Mesenchymal stem cell (in vitro differentiated cells and primary cell): Measurements from ENCODE around the gene SPOCK2.

Source experiments
- DNase-seq: peaks from one replicate; pipeline ENCODE4 v3.0.0-alpha.2; 2013
- H2AFZ ChIP-seq: one replicate; pipeline ENCODE4 v1.6.1; 2013; ENCODE audit warnings: low read depth, mild to moderate bottlenecking, control low read depth, inconsistent platforms, low read length, moderate library complexity
- H2AK5ac ChIP-seq: 2 replicates; pipeline ENCODE4 v1.6.1; 2013; ENCODE audit warnings: low read length, moderate library complexity, mild to moderate bottlenecking, inconsistent platforms; ENCODE audit not compliant: severe bottlenecking
- H2BK120ac ChIP-seq: one replicate; pipeline ENCODE4 v1.6.1; 2013; ENCODE audit warnings: low read depth, mild to moderate bottlenecking, inconsistent platforms, low read length, moderate library complexity
- H2BK12ac ChIP-seq, 2 experiments: one replicate each; pipeline ENCODE4 v1.6.1; 2013; ENCODE audit warnings: inconsistent platforms in 2 of 2, low read length in 2 of 2, mild to moderate bottlenecking in 2 of 2, moderate library complexity in 2 of 2, control low read depth in 1 of 2
- H2BK15ac ChIP-seq: one replicate; pipeline ENCODE4 v1.6.1; 2013; ENCODE audit warnings: mild to moderate bottlenecking, low read depth, inconsistent platforms; ENCODE audit not compliant: poor library complexity, severe bottlenecking
- H2BK5ac ChIP-seq: 2 replicates; pipeline ENCODE4 v1.6.1; 2013; ENCODE audit warnings: low read depth, mild to moderate bottlenecking, low read length, control low read depth, inconsistent platforms; ENCODE audit not compliant: poor library complexity, severe bottlenecking
- H3K14ac ChIP-seq, 2 experiments: one replicate each; pipeline ENCODE4 v1.6.1; 2013; ENCODE audit warnings: inconsistent platforms in 2 of 2, low read length in 2 of 2, control low read depth in 1 of 2, mild to moderate bottlenecking in 1 of 2, moderate library complexity in 1 of 2
- H3K18ac ChIP-seq, 2 experiments: one replicate each; pipeline ENCODE4 v1.6.1; 2013; ENCODE audit warnings: inconsistent platforms in 2 of 2, low read length in 2 of 2, control low read depth in 1 of 2, low read depth in 1 of 2, mild to moderate bottlenecking in 1 of 2
- H3K23ac ChIP-seq, 2 experiments: one replicate each; pipeline ENCODE4 v1.6.1; 2013; ENCODE audit warnings: inconsistent platforms in 2 of 2, low read length in 2 of 2, mild to moderate bottlenecking in 2 of 2, moderate library complexity in 2 of 2, control low read depth in 1 of 2
- H3K27ac ChIP-seq: 2 replicates; pipeline ENCODE4 v1.5.1; 2013; ENCODE audit warnings: mild to moderate bottlenecking, moderate library complexity, low read length, control low read depth, inconsistent platforms; ENCODE audit not compliant: poor library complexity, severe bottlenecking
- H3K27me3 ChIP-seq, 2 experiments: 2 replicates each; pipeline versions ENCODE4 v1.6.1 to v1.7.0; 2013; ENCODE audit warnings: low read length in 2 of 2, mild to moderate bottlenecking in 2 of 2, moderate library complexity in 2 of 2, control low read depth in 1 of 2, inconsistent platforms in 1 of 2; ENCODE audit not compliant: control insufficient read depth in 1 of 2, insufficient read depth in 1 of 2
- H3K36me3 ChIP-seq, 2 experiments: 2 replicates each; pipeline versions ENCODE4 v1.6.1 to v1.7.0; 2013; ENCODE audit warnings: low read length in 2 of 2, control low read depth in 1 of 2, inconsistent platforms in 1 of 2, low read depth in 1 of 2, mild to moderate bottlenecking in 1 of 2; ENCODE audit not compliant: insufficient read depth in 2 of 2, control insufficient read depth in 1 of 2
- H3K4ac ChIP-seq, 2 experiments: one replicate each; pipeline ENCODE4 v1.6.1; 2013; ENCODE audit warnings: inconsistent platforms in 2 of 2, low read length in 2 of 2, mild to moderate bottlenecking in 2 of 2, moderate library complexity in 2 of 2, control low read depth in 1 of 2, low read depth in 1 of 2
- H3K4me1 ChIP-seq: 2 replicates; pipeline ENCODE4 v1.6.1; 2013; ENCODE audit warnings: low read depth, low read length, control low read depth; ENCODE audit not compliant: control insufficient read depth, insufficient read depth
- H3K4me2 ChIP-seq: 2 replicates; pipeline ENCODE4 v1.6.1; 2013; ENCODE audit warnings: low read length, mild to moderate bottlenecking, inconsistent platforms; ENCODE audit not compliant: poor library complexity, severe bottlenecking
- H3K4me3 ChIP-seq, 2 experiments: 2 replicates each; pipeline versions ENCODE4 v1.5.1 to v1.7.0; 2013; ENCODE audit warnings: low read length in 2 of 2, mild to moderate bottlenecking in 2 of 2, control low read depth in 1 of 2, low read depth in 1 of 2; ENCODE audit not compliant: insufficient read depth in 1 of 2
- H3K79me1 ChIP-seq: replicated peaks from 2 replicates; pipeline ENCODE4 v1.6.1; 2013; ENCODE audit warnings: mild to moderate bottlenecking, control low read depth, low read length, inconsistent platforms; ENCODE audit not compliant: poor library complexity, severe bottlenecking
- H3K9ac ChIP-seq: 2 replicates; pipeline ENCODE4 v1.7.0; 2013; ENCODE audit warnings: mild to moderate bottlenecking, low read length, moderate library complexity
- H3K9me3 ChIP-seq: 2 replicates; pipeline ENCODE4 v1.7.0; 2013; ENCODE audit warnings: mild to moderate bottlenecking, low read length; ENCODE audit not compliant: control insufficient read depth
- H4K8ac ChIP-seq: one replicate; pipeline ENCODE4 v1.6.1; 2013; ENCODE audit warnings: inconsistent platforms, mild to moderate bottlenecking, low read length, moderate library complexity
- H4K91ac ChIP-seq: one replicate; pipeline ENCODE4 v1.6.1; 2013; ENCODE audit warnings: mild to moderate bottlenecking, low read length, inconsistent platforms
- WGBS: methylation state at CpG from one replicate; pipeline ENCODE4 v1.1.7; 2013; ENCODE audit warnings: mixed read lengths; 5-methylcytosine and 5-hydroxymethylcytosine counted together

The SPOCK2 gene

GRCh38 chr10:72044417-72045041 lies 43.8 kb downstream of the SPOCK2 start:
- H2BK120ac ChIP-seq: no peak overlapping the region
- H4K8ac ChIP-seq: peak overlapping the region; percentile 97
- DNase-seq: no peak
- H3K27me3 ChIP-seq: peaks cover 0 to 5% of the 10 kb centered on the region in 2 experiments
- H2AFZ ChIP-seq: peak overlapping the region; percentile 64
- peak overlapping the region; percentile 59 to 77 for H3K18ac ChIP-seq
- H3K4ac ChIP-seq: peak overlapping the region; percentile 17 to 91
- peaks cover 6% of the 10 kb centered on the region for H3K9me3 ChIP-seq
- no peak overlapping the region for H2BK5ac ChIP-seq
- no peak overlapping the region for H3K4me3 ChIP-seq
- peak overlapping the region; percentile 90 for H4K91ac ChIP-seq
- peak overlapping the region in 1 of 2 experiments; percentile 44 for H3K14ac ChIP-seq
- H3K23ac ChIP-seq: no peak overlapping the region
- H2BK15ac ChIP-seq: peak overlapping the region; percentile 73
- peak overlapping the region; percentile 70 to 72 for H2BK12ac ChIP-seq
- no peak overlapping the region for H3K9ac ChIP-seq
- no peaks in the 10 kb centered on the region for H3K79me1 ChIP-seq
- H3K4me1 ChIP-seq: peaks cover 10% of the 10 kb centered on the region
- H3K4me2 ChIP-seq: no peak overlapping the region
- no peak overlapping the region for H3K27ac ChIP-seq
- H2AK5ac ChIP-seq: no peak overlapping the region
- whole genome bisulfite sequencing: 67% methylated on average over 17 of the region's 17 CpGs
- H3K36me3 ChIP-seq: no peaks in the 10 kb centered on the region

GRCh38 chr10:72043016-72043834 lies 45.1 kb downstream of the SPOCK2 start:
- 87% methylated on average over 10 of the region's 10 CpGs for WGBS
- peak overlapping the region in 1 of 2 experiments; percentile 74 for H3K23ac ChIP-seq
- H3K4me1 ChIP-seq: peaks cover 10% of the 10 kb centered on the region
- H3K4ac ChIP-seq: no peak overlapping the region
- H3K4me3 ChIP-seq: no peak overlapping the region
- no peak overlapping the region for H3K27ac ChIP-seq
- DNase-seq: no peak
- H4K91ac ChIP-seq: no peak overlapping the region
- H2BK5ac ChIP-seq: no peak overlapping the region
- no peak overlapping the region for H2BK15ac ChIP-seq
- H2BK12ac ChIP-seq: peak overlapping the region in 1 of 2 experiments; percentile 32
- H3K79me1 ChIP-seq: no peaks in the 10 kb centered on the region
- no peaks in the 10 kb centered on the region for H3K36me3 ChIP-seq
- H3K14ac ChIP-seq: no peak overlapping the region
- no peak overlapping the region for H4K8ac ChIP-seq
- peaks cover 0 to 5% of the 10 kb centered on the region in 2 experiments for H3K27me3 ChIP-seq
- no peak overlapping the region for H2AK5ac ChIP-seq
- H3K9ac ChIP-seq: no peak overlapping the region
- no peak overlapping the region for H2AFZ ChIP-seq
- peak overlapping the region in 1 of 2 experiments; percentile 21 for H3K18ac ChIP-seq
- no peak overlapping the region for H2BK120ac ChIP-seq
- H3K4me2 ChIP-seq: no peak overlapping the region
- H3K9me3 ChIP-seq: peaks cover 6% of the 10 kb centered on the region

- H2AK5ac ChIP-seq: no peak overlapping the region
- no peaks in the 10 kb centered on the region for H3K36me3 ChIP-seq
- H2BK12ac ChIP-seq: peak overlapping the region in 1 of 2 experiments; percentile 21
- H3K27me3 ChIP-seq: peaks cover 0 to 5% of the 10 kb centered on the region in 2 experiments
- DNase-seq: no peak
- H3K4me2 ChIP-seq: no peak overlapping the region
- 87% methylated on average over 6 of the region's 6 CpGs for WGBS
- no peak overlapping the region for H2BK120ac ChIP-seq
- H3K18ac ChIP-seq: peak overlapping the region in 1 of 2 experiments; percentile 61
- no peak overlapping the region for H3K4me3 ChIP-seq
- H3K9ac ChIP-seq: no peak overlapping the region
- H3K4ac ChIP-seq: peak overlapping the region in 1 of 2 experiments; percentile 15
- no peaks in the 10 kb centered on the region for H3K79me1 ChIP-seq
- H4K91ac ChIP-seq: peak overlapping the region; percentile 43
- no peak overlapping the region for H3K14ac ChIP-seq
- no peak overlapping the region for H4K8ac ChIP-seq
- peaks cover 2% of the 10 kb centered on the region for H3K9me3 ChIP-seq
- peak overlapping the region in 1 of 2 experiments; percentile 34 for H3K23ac ChIP-seq
- no peak overlapping the region for H2BK15ac ChIP-seq
- no peak overlapping the region for H2BK5ac ChIP-seq
- H3K4me1 ChIP-seq: peaks cover 10% of the 10 kb centered on the region
- H2AFZ ChIP-seq: no peak overlapping the region
- H3K27ac ChIP-seq: no peak overlapping the region
Measured at GRCh38 chr10:72041491-72041890, 46.9 kb downstream of the SPOCK2 start.

- no peak overlapping the region for H3K4ac ChIP-seq
- H3K36me3 ChIP-seq: no peaks in the 10 kb centered on the region
- no peak overlapping the region for H3K4me2 ChIP-seq
- no peak overlapping the region for H3K27ac ChIP-seq
- DNase-seq: no peak
- H2BK15ac ChIP-seq: no peak overlapping the region
- H2BK120ac ChIP-seq: no peak overlapping the region
- peak overlapping the region; percentile 32 for H3K9ac ChIP-seq
- H2BK5ac ChIP-seq: no peak overlapping the region
- H2AFZ ChIP-seq: no peak overlapping the region
- H3K4me1 ChIP-seq: peaks cover 16% of the 10 kb centered on the region
- H2AK5ac ChIP-seq: no peak overlapping the region
- no peaks in the 10 kb centered on the region for H3K79me1 ChIP-seq
- no peak overlapping the region for H3K14ac ChIP-seq
- H3K9me3 ChIP-seq: no peaks in the 10 kb centered on the region
- peak overlapping the region in 1 of 2 experiments; percentile 6 for H3K18ac ChIP-seq
- no peak overlapping the region for H3K23ac ChIP-seq
- H4K8ac ChIP-seq: no peak overlapping the region
- no peak overlapping the region for H3K4me3 ChIP-seq
- peak overlapping the region in 1 of 2 experiments; percentile 29 for H2BK12ac ChIP-seq
- H3K27me3 ChIP-seq: peaks cover 0 to 5% of the 10 kb centered on the region in 2 experiments
- whole genome bisulfite sequencing: 77% methylated on average over 9 of the region's 9 CpGs
- H4K91ac ChIP-seq: no peak overlapping the region
Measured at GRCh38 chr10:72039377-72039776, 49.0 kb downstream of the SPOCK2 start.
